Bronchial epithelial cell (primary cell): Measurements from ENCODE around the gene RMC1. TPM values are rescaled to one million over a fixed set of nuclear protein-coding genes. Genes with fewer than 3 reads are reported as not detected.

Source experiments
- DNase-seq: peaks from one replicate; pipeline ENCODE4 v3.0.0-alpha.2; 2010; ENCODE audit warnings: low read depth
- FAIRE-seq: peaks from 2 replicates; lab custom pipeline; 2011; peaks lifted over from hg19 to GRCh38; lab: Jason Lieb, UNC
- H3K27me3 ChIP-seq: 2 replicates; pipeline ENCODE4 v1.5.1; 2011; ENCODE audit warnings: low read length; ENCODE audit not compliant: control insufficient read depth, insufficient read depth
- H3K36me3 ChIP-seq: 2 replicates; pipeline ENCODE4 v1.5.1; 2011; ENCODE audit warnings: low read length; ENCODE audit not compliant: control insufficient read depth, insufficient read depth
- H3K4me3 ChIP-seq: 2 replicates; pipeline ENCODE4 v1.5.1; 2011; ENCODE audit warnings: mild to moderate bottlenecking, low read depth, low read length, control low read depth
- total RNA-seq: library from RNA; depleted of rRNA; stranded (reverse); fragments of >200 nt; gene quantifications from 2 replicates; pipeline ENCODE4 v1.2.1, GENCODE V29; 2014
- TF ChIP-seq, protein P1 (sequence below): IDR thresholded peaks from 2 replicates; pipeline ENCODE4 v1.5.1; 2011; ENCODE audit warnings: mild to moderate bottlenecking, moderate library complexity, low read length, control low read depth, inconsistent platforms; ENCODE audit not compliant: insufficient read depth, severe bottlenecking

The RMC1 gene
- total RNA-seq, 1 donor from 2014 or later = 27.4 TPM

DNA sequence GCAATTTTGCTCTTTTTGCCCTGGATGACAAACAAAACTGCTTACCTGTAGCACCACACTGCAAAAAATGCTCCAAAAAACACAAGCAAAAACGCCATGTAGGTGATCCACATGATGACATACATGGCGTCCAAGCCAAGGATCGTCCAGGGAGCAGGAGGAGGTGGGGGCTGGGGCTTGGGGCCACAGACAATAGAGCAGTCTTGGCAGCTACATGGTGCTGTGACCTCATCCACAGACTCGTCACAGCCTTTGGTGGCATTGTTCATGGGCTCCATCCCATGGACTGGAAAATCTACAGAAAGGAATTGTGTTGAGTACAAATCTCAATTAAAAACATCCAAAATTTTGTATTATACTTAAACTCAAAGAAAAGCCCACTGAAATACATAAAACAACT, 56.9 kb downstream of the RMC1 start:
- H3K36me3 ChIP-seq = peaks cover 35% of the 10 kb centered on the region

DNA sequence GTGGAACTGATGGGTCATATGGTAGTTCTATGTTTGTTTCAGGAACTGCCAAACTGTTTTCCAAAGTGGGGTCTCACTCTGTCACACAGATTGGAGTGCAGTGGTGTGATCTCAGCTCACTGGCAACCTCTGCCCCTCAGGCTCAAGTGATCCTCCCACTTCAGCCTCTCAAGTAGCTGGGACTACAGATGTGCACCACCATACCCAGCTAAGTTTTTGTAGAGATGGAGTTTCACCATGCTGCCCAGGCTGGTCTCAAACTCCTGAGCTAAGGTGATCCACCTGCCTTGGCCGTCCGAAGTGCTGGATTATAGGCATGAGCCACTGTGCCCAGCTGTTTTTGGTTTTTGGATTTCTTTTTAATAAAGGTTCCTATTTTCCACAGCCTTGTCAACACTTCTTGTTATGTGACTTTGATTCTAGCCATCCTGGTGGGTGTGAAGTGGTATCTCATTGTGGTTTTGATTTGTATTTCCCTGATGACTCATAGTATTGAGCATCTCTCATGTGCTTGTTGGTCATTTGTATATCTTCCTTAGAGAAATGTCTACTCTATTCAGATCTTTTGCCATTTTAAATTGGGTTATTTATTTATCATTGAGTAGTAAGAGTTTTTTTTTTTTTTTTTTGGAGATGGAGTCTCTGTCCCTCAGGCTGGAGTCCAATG, 60.2 kb downstream of the RMC1 start:
- FAIRE-seq (no peak), DNase-seq (peak; percentile 70)
- TF ChIP-seq, protein P1, sequence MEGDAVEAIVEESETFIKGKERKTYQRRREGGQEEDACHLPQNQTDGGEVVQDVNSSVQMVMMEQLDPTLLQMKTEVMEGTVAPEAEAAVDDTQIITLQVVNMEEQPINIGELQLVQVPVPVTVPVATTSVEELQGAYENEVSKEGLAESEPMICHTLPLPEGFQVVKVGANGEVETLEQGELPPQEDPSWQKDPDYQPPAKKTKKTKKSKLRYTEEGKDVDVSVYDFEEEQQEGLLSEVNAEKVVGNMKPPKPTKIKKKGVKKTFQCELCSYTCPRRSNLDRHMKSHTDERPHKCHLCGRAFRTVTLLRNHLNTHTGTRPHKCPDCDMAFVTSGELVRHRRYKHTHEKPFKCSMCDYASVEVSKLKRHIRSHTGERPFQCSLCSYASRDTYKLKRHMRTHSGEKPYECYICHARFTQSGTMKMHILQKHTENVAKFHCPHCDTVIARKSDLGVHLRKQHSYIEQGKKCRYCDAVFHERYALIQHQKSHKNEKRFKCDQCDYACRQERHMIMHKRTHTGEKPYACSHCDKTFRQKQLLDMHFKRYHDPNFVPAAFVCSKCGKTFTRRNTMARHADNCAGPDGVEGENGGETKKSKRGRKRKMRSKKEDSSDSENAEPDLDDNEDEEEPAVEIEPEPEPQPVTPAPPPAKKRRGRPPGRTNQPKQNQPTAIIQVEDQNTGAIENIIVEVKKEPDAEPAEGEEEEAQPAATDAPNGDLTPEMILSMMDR = no peak
- peaks cover 20% of the 10 kb centered on the region for H3K36me3 ChIP-seq
- no peaks in the 10 kb centered on the region for H3K27me3 ChIP-seq
- no peak overlapping the region for H3K4me3 ChIP-seq

More for the DNA sequence above, 56.9 kb downstream of the RMC1 start:
- Histone ChIP-seq H3K27me3 (no peaks in the 10 kb centered on the region), H3K4me3 (no peak overlapping the region)
- TF ChIP-seq, protein P1 = no peak
- FAIRE-seq (no peak), DNase-seq (no peak)

DNA sequence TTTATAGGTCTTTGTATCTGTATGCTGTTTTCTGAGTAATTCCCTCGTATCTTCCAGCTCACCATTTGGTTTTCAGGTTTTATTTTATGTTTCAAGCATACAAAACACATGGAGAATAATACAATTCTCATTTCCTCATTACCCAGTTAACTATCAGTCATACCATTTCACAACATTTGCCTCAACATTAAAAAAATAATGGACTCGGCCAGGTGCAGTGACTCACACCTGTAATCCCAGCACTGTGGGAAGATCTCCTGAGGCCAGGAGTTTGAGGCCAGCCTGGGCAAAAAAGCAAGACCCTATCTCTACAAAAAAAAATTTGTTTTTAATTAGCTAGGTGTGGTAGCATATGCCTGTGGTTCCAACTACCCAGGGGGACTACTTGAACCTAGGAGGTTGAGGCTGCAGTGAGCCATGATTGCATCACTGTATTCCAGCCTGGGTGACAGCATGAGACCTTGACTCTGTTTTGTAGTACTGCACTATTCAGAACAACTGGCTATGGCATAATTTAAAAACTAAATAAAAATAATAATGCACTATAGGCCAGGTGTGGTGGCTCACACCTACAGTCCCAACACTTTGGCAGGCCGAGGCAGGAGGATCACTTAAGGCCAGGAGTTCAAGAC, 62.7 kb downstream of the RMC1 start:
- Histone ChIP-seq H3K4me3 (no peak overlapping the region), H3K27me3 (no peaks in the 10 kb centered on the region), H3K36me3 (peaks cover 18% of the 10 kb centered on the region)
- TF ChIP-seq, protein P1 = no peak
- FAIRE-seq = no peak
- DNase-seq = peak; percentile 82

DNA sequence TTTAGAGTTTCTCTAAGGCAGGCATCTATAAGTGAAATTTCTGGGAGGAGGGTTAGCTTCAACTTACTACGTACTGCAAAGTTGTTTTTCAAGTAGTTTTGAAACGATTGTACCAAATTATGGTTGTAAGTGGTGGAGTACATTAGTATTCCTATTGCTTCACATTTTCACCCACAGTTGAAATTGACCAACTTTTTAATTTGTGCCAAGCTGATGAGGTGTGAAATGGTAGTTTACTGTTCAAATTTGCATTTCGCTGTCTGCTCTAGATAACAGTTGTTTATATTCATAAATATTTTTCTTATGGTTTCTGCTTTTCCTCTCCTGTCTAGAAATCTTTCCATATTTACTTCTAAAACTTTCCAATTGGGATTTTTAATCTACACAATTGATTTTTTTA, 64.4 kb downstream of the RMC1 start:
- Histone ChIP-seq H3K4me3 (no peak overlapping the region), H3K27me3 (no peaks in the 10 kb centered on the region), H3K36me3 (peaks cover 16% of the 10 kb centered on the region)
- no peak for DNase-seq
- FAIRE-seq = no peak
- TF ChIP-seq, protein P1 = no peak

DNA sequence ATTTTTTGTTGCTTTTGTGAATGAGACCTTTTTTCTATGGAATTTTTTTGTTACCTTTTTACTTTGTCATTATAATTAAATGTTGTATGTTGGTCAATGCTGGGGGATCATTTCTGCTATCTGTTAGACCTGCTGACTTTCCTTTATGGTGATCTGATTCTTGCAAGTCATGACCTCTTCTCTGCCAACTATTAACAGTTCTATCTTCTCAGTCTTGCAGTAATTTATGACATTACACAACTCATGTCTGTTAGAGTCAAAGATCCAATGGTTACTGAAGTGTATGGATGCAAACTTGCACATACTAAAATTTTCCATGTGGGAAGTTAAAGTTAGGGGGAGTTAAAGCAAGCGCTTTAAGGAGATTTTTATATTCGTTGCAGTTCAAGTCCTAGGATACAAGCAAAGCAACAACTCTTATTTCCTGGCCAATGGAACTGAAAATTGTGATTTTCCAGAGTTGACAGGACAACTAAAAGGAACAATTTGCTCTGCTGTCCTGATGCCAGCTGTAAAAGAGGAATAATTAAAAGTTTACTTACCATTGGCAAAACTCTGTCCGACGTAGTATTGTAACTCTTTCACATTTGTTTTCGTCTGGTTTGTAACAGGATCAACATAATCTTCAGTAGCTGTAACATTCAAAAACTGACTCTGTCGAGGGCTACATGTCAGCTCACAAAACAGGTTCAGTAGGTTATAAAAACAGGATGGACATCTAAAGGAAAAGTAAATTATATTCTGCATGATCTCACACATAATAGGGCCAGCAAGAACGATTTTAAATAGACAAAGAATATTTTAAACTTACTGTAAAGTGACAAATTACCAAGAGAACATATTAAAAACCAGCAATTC, 65.2 kb downstream of the RMC1 start:
- TF ChIP-seq, protein P1 = no peak
- FAIRE-seq = no peak

More for the DNA sequence above, 65.2 kb downstream of the RMC1 start:
- H3K27me3 ChIP-seq = no peaks in the 10 kb centered on the region
- H3K4me3 ChIP-seq = no peak overlapping the region
- DNase-seq = no peak
- H3K36me3 ChIP-seq = peaks cover 16% of the 10 kb centered on the region
